B cell (primary cell): ENCODE measurements around the gene AIRE.

Experiments used
- EZH2 ChIP-seq: IDR thresholded peaks from 2 replicates; pipeline ENCODE4 v1.6.1; 2012; ENCODE audit warnings: borderline replicate concordance, low read depth, mild to moderate bottlenecking, moderate library complexity, low read length; ENCODE audit not compliant: insufficient read depth, poor library complexity, severe bottlenecking
- TF ChIP-seq, protein P1 (sequence below): fragments of 200-600 bp; IDR thresholded peaks from one replicate; pipeline ENCODE4 v1.8.0; 2022; ENCODE audit warnings: antibody characterized with exemption, mild to moderate bottlenecking

DNA sequence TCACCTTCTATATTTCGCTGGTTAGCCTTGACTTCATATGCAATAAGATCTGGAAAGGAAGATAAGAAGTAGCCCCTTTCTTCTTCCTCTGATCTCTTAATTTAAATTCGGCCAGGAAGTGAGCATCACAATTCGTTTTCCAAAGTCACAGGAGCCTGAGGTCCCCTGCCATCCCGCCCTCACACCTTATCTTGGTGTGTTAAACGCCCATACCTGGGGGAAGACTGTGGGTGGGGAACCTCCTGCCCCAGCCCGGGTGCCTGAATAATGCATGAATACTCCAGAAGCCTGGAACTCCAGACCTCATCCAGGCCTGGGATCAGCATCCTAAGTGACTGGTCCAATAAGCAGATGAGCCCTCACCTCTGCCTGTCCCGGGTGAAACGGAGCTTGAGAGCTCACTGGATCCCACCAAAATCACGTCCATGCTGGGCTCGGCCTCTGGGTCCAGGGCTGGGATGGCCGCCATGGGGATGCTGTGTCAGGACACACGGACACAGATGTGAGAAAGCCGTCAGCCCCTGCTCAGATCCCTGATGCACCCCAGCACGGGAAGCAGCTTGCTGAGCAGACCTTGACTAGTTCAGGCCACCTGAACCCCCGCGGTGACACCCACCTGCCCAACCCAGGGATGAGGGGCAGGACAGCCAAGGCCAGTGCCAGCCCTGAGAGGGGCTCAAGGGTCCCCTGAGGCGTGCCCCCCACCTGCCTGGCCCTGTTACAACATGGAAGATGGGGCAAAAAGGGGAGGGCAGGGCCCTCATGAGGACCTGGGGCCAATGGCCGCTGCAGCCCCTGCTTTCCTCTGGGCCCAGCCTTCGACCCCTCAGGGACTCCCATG lies 24.7 kb upstream of the AIRE start:
- TF ChIP-seq EZH2 = no peak
- TF ChIP-seq, protein P1, sequence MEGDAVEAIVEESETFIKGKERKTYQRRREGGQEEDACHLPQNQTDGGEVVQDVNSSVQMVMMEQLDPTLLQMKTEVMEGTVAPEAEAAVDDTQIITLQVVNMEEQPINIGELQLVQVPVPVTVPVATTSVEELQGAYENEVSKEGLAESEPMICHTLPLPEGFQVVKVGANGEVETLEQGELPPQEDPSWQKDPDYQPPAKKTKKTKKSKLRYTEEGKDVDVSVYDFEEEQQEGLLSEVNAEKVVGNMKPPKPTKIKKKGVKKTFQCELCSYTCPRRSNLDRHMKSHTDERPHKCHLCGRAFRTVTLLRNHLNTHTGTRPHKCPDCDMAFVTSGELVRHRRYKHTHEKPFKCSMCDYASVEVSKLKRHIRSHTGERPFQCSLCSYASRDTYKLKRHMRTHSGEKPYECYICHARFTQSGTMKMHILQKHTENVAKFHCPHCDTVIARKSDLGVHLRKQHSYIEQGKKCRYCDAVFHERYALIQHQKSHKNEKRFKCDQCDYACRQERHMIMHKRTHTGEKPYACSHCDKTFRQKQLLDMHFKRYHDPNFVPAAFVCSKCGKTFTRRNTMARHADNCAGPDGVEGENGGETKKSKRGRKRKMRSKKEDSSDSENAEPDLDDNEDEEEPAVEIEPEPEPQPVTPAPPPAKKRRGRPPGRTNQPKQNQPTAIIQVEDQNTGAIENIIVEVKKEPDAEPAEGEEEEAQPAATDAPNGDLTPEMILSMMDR = no peak
